HFFc6 (cell line): ENCODE data around the gene RNF207. TPM values are rescaled to one million over a fixed set of nuclear protein-coding genes. Genes with fewer than 3 reads are reported as not detected.

Experiments used
- DNase-seq: peaks from one replicate; pipeline ENCODE4 v3.0.0-alpha.2; 2018
- H3K27ac Mint-ChIP-seq: 2 replicates; pipeline ENCODE4 v1.8.0; 2020; ENCODE audit warnings: mild to moderate bottlenecking, mixed read lengths
- H3K27me3 Mint-ChIP-seq: 2 replicates; pipeline ENCODE4 v1.8.0; 2021; ENCODE audit warnings: mild to moderate bottlenecking, moderate library complexity, mixed read lengths; ENCODE audit not compliant: insufficient read depth
- H3K36me3 Mint-ChIP-seq: 2 replicates; pipeline ENCODE4 v1.8.0; 2021; ENCODE audit warnings: low read depth, mixed read lengths
- H3K4me1 Mint-ChIP-seq: 2 replicates; pipeline ENCODE4 v1.8.0; 2020; ENCODE audit warnings: low read depth, mixed read lengths
- H3K4me3 Mint-ChIP-seq: 2 replicates; pipeline ENCODE4 v1.8.0; 2020; ENCODE audit warnings: mild to moderate bottlenecking, moderate library complexity, mixed read lengths
- H3K9me3 Mint-ChIP-seq: 2 replicates; pipeline ENCODE4 v1.8.0; 2020; ENCODE audit warnings: mild to moderate bottlenecking, mixed read lengths
- long read RNA-seq: library from polyadenylated mRNA; unstranded; transcript quantifications from one replicate; pipeline ENCODE4 v2.0.0, GENCODE V29; 2019
- total RNA-seq, 6 experiments: library from RNA; stranded (reverse); fragmentation: NEBNext Ultra II Directional; extraction: Animal tissue kit (Norgen Biotek cat#: 25700); gene quantifications; 2 replicates in 1 of 6; 3 replicates in 5 of 6; pipeline ENCODE4 v1.2.3, GENCODE V29; 2021
- TF ChIP-seq, protein P1 (sequence below): fragments of 200-600 bp; sonication (generic); IDR thresholded peaks from 2 replicates; pipeline ENCODE4 v1.5.0; 2021; ENCODE audit warnings: antibody characterized with exemption, mild to moderate bottlenecking

The RNF207 gene, protein sequence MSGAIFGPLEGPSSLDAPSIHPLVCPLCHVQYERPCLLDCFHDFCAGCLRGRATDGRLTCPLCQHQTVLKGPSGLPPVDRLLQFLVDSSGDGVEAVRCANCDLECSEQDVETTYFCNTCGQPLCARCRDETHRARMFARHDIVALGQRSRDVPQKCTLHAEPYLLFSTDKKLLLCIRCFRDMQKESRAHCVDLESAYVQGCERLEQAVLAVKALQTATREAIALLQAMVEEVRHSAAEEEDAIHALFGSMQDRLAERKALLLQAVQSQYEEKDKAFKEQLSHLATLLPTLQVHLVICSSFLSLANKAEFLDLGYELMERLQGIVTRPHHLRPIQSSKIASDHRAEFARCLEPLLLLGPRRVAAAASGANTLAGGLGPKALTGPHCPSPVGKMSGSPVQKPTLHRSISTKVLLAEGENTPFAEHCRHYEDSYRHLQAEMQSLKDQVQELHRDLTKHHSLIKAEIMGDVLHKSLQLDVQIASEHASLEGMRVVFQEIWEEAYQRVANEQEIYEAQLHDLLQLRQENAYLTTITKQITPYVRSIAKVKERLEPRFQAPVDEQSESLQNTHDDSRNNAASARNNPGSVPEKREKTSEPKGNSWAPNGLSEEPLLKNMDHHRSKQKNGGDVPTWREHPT
- 1 to 10 TPM; 2.0 to 5.2 (median 2.9) TPM for total RNA-seq
- long read RNA-seq, partial matches to known transcripts: 0 of 2 reads
- long read RNA-seq, other reads (novel, unspliced or antisense): 1 of 2 reads

DNA sequence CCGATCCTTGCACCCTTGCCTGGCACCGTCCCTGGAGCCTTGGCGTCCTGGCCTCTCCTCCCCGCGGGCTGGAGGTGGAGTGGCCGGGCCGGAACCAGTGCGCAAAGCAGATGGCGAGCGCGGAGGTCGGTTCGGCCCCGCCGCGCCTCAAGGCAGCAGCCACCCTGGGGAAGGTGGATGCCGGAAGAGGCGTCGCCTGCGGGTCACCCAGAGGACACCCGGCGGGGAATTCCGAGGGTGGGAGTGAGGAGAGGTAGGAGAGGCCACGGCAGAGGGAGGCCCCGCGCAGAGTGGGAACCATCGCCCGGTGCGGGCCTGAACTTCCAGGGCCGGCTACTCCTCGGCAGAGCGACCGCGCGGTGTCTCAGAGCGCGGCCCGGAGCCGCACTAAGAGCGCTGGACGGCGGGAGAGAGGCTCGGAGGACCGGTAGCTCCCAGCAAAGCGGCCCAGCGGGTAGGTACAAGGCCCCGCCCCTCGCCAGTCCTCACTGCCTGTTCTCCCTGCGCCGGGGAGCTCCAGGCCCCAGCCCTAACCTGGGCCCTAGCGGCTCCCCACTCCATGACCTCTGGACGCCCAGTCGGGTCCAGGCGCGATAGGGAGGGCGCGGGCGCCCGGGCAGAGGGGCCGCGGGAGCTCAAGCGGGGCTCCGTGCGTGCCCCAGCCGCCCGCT is at the start of gene RNF207:
RNF207 (plus strand) TSS at position 271 of the 671 bp plus-strand sequence. CDS start 417 bp downstream, outside the sequence.
- TF ChIP-seq, protein P1, sequence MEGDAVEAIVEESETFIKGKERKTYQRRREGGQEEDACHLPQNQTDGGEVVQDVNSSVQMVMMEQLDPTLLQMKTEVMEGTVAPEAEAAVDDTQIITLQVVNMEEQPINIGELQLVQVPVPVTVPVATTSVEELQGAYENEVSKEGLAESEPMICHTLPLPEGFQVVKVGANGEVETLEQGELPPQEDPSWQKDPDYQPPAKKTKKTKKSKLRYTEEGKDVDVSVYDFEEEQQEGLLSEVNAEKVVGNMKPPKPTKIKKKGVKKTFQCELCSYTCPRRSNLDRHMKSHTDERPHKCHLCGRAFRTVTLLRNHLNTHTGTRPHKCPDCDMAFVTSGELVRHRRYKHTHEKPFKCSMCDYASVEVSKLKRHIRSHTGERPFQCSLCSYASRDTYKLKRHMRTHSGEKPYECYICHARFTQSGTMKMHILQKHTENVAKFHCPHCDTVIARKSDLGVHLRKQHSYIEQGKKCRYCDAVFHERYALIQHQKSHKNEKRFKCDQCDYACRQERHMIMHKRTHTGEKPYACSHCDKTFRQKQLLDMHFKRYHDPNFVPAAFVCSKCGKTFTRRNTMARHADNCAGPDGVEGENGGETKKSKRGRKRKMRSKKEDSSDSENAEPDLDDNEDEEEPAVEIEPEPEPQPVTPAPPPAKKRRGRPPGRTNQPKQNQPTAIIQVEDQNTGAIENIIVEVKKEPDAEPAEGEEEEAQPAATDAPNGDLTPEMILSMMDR: no peak
- Mint-ChIP-seq H3K36me3 (no peaks in the 10 kb centered on the region), H3K27ac (no peak within 1 kb of the TSS), H3K4me1 (no peaks in the 10 kb centered on the region), H3K4me3 (peak within 1 kb of the TSS; percentile 56), H3K27me3 (peaks cover 4% of the 10 kb centered on the region), H3K9me3 (no peaks in the 10 kb centered on the region)
- DNase-seq: peak; percentile 48

DNA sequence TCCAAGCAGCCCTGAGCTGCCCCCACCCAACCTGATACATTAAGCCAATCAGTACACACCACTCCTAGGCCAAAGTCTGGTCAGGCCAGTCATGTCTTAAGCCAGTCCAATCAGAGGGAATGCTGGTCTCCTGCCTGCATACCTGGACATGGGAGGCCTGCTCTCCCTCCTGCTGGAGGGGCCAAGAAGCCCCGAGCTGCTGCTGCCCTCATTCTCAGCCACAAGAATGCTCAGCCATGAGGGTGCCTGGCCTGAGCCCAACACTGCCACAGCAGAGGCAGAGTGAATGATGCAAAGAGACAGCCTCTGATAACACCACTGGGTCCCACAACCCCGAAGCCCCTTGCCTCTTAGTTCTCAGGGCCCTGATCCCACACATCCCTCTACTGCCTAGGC is 48.8 kb upstream of the RNF207 start:
- Mint-ChIP-seq H3K27ac (no peak overlapping the region), H3K27me3 (peaks cover 43% of the 10 kb centered on the region), H3K4me3 (no peak overlapping the region), H3K36me3 (no peaks in the 10 kb centered on the region), H3K4me1 (peaks cover 11% of the 10 kb centered on the region), H3K9me3 (no peaks in the 10 kb centered on the region)
- DNase-seq: no peak
- TF ChIP-seq, protein P1: no peak

DNA sequence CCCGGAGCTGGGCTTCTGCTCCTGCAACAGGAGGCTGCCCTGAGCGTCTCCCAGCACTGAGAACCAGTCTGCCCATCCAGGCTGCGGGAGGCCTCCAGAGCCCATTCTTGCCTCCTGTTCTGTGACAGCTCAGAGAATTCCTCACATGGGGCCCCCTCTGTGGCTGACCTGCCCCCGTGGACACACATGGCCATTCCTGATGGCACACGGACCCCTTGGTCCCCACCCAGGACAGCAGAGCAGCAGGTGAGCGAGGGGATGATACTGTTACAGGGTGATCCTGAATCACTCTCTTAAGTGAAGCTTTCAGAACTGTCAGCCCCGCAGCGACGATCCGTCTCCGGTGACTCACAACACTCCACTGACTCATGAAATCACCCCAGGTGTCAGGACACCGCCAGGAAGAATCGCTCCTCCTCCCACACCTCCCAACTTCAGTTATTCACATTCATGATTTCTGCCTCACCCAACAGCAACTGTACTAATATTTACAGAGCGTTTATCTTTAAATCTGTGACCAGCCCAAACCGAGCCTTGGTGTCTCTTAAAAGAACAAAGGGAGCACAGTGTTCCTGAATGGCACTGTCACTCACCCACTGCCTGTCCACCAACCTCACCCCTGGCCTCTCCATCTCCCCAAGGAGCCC is 48.3 kb upstream of the RNF207 start:
- no peaks in the 10 kb centered on the region for H3K36me3 Mint-ChIP-seq
- TF ChIP-seq, protein P1: no peak
- peaks cover 43% of the 10 kb centered on the region for H3K27me3 Mint-ChIP-seq
- H3K27ac Mint-ChIP-seq: no peak overlapping the region
- peak; percentile 24 for DNase-seq
- H3K4me3 Mint-ChIP-seq: no peak overlapping the region
- peaks cover 11% of the 10 kb centered on the region for H3K4me1 Mint-ChIP-seq
- H3K9me3 Mint-ChIP-seq: no peaks in the 10 kb centered on the region

DNA sequence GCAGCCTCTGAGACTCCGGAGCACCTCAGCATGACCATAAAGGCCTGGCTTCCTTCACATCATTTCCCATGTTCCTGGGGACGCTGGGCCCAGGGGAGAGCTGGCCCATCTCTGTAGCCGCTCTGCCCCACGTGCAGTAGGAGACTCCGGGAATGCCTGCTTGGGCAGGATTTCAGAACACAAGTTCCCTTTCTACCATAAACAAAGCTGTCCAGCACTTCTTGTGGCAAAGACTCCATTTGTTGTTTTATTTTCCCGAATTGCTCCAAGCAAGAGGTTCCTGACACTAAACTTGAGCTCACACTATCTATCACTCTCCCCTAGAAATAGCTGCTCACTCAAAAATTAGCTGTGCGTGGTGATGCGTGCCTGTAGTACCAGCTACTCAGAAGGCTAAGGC is 47.7 kb upstream of the RNF207 start:
- no peak overlapping the region for H3K4me3 Mint-ChIP-seq
- peaks cover 42% of the 10 kb centered on the region for H3K27me3 Mint-ChIP-seq
- no peak overlapping the region for H3K27ac Mint-ChIP-seq
- peaks cover 11% of the 10 kb centered on the region for H3K4me1 Mint-ChIP-seq
- TF ChIP-seq, protein P1: no peak
- H3K36me3 Mint-ChIP-seq: no peaks in the 10 kb centered on the region
- DNase-seq: no peak
- no peaks in the 10 kb centered on the region for H3K9me3 Mint-ChIP-seq

DNA sequence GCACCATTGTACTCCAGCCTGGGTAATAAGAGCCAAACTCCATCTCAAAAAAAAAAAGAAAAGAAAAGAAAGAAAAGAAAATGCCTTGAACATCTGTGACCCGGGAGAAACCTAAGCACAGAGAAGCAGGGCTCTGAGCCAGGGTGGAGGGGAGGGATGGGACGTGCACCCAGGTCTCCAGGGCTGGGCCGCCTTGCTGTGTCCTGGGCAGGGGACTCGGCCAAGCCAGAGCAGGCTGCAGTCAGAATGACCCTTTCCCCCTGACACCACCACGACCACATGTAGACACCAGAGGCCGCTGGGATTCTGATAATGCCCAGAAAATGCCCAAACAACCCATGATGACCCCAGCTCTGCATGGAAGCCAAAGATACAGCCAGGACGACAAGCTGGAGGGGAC is 43.6 kb upstream of the RNF207 start:
- Mint-ChIP-seq H3K36me3 (no peaks in the 10 kb centered on the region), H3K4me3 (no peak overlapping the region), H3K4me1 (peaks cover 9% of the 10 kb centered on the region), H3K27me3 (peaks cover 63% of the 10 kb centered on the region), H3K27ac (no peak overlapping the region), H3K9me3 (no peaks in the 10 kb centered on the region)
- DNase-seq: no peak
- TF ChIP-seq, protein P1: no peak
